K562 (cell line): ENCODE measurements around the gene PLXNB2. TPM values are rescaled to one million over a fixed set of nuclear protein-coding genes. Genes with fewer than 3 reads are reported as not detected.
A peak's percentile ranks its signal among the peaks of the same experiment; 100 is the strongest.

ENCODE experiments used
- FOXP1 ChIP-seq: sonication (generic); formaldehyde crosslinking; IDR thresholded peaks from 2 replicates; pipeline ENCODE4 v1.8.0; 2022; ENCODE audit warnings: mild to moderate bottlenecking, missing genetic modification reagents
- HDAC2 ChIP-seq: fragments of 450-650 bp; IDR thresholded peaks from 2 replicates; pipeline ENCODE4 v1.6.1; 2016; ENCODE audit warnings: mild to moderate bottlenecking
- HEY1 ChIP-seq: fragments of 250-450 bp; sonication (Bioruptor Pico); IDR thresholded peaks from 2 replicates; pipeline ENCODE4 v1.5.0; 2020; ENCODE audit warnings: mild to moderate bottlenecking, moderate library complexity, borderline replicate concordance
- KDM2B ChIP-seq: fragments of 250-450 bp; sonication (Bioruptor Pico); IDR thresholded peaks from 2 replicates; pipeline ENCODE4 v1.8.0; 2021; ENCODE audit warnings: mild to moderate bottlenecking, moderate library complexity
- SAP30 ChIP-seq: fragments of 200-600 bp; sonication (generic); IDR thresholded peaks from 2 replicates; pipeline ENCODE4 v1.6.1; 2012; ENCODE audit warnings: borderline replicate concordance, low read depth, mild to moderate bottlenecking, moderate library complexity, low read length, control low read depth, inconsistent platforms; ENCODE audit not compliant: insufficient read depth, poor library complexity, severe bottlenecking
- SREBF2 ChIP-seq: sonication (generic); formaldehyde crosslinking; IDR thresholded peaks from 2 replicates; pipeline ENCODE4 v1.4.0; 2020; ENCODE audit warnings: mild to moderate bottlenecking, missing genetic modification reagents
- STAG1 ChIP-seq: sonication (generic); formaldehyde crosslinking; IDR thresholded peaks from 2 replicates; pipeline ENCODE4 v1.5.0; 2020; ENCODE audit warnings: missing genetic modification reagents, borderline replicate concordance
- TEAD1 ChIP-seq, 2 experiments: fragments of 450-650 bp in 1 of 2; sonication (generic) in 1 of 2; formaldehyde crosslinking; IDR thresholded peaks; 2 replicates each; pipeline versions ENCODE4 v1.4.0 to v1.8.0; 2020 to 2022; ENCODE audit warnings: mild to moderate bottlenecking in 2 of 2, missing genetic modification reagents in 1 of 2
- THRA ChIP-seq: fragments of 450-650 bp; IDR thresholded peaks from 2 replicates; pipeline ENCODE4 v1.6.1; 2017; ENCODE audit warnings: mild to moderate bottlenecking, moderate library complexity
- ZFX ChIP-seq: sonication (generic); formaldehyde crosslinking; IDR thresholded peaks from 2 replicates; pipeline ENCODE4 v1.8.0; 2022; ENCODE audit warnings: mild to moderate bottlenecking, missing genetic modification reagents, moderate library complexity
- ZNF12 ChIP-seq: sonication (generic); formaldehyde crosslinking; IDR thresholded peaks from 2 replicates; pipeline ENCODE4 v1.4.0; 2020; ENCODE audit warnings: mild to moderate bottlenecking, missing genetic modification reagents
- ZNF263 ChIP-seq: sonication (generic); formaldehyde crosslinking; IDR thresholded peaks from 2 replicates; pipeline ENCODE4 v1.8.0; 2022; ENCODE audit warnings: mild to moderate bottlenecking, missing genetic modification reagents, borderline replicate concordance
- ZNF280A ChIP-seq: fragments of 450-650 bp; IDR thresholded peaks from 2 replicates; pipeline ENCODE4 v1.6.1; 2018; ENCODE audit warnings: mild to moderate bottlenecking, low read depth; ENCODE audit not compliant: partially characterized antibody
- ZSCAN29 ChIP-seq: fragments of 450-650 bp; IDR thresholded peaks from 2 replicates; pipeline ENCODE4 v1.6.1; 2017
- polyA plus RNA-seq, 8 experiments: library from polyadenylated mRNA; depleted of rRNA in 4 of 8; stranded (reverse) in 5 of 8; unstranded in 3 of 8; fragments of >200 nt; fragmentation: Nextera tagmentation in 2 of 8; fragmentation: Illumina TruSeq in 1 of 8; extraction: Ambion mirVana in 2 of 8; extraction: Trizol in 1 of 8; gene quantifications; 2 replicates each; pipeline versions ENCODE4 v1.2.1 to v1.2.3, GENCODE V29; 2011 to 2014; ENCODE audit warnings: inconsistent platforms in 1 of 8, missing spikeins in 1 of 8
- total RNA-seq, 7 experiments: library from RNA; depleted of rRNA in 6 of 7; stranded (reverse); fragments of >200 nt in 6 of 7; fragmentation: Illumina TruSeq in 2 of 7; extraction: Trizol in 2 of 7; gene quantifications; 2 replicates each; pipeline versions ENCODE4 v1.2.1 to v1.2.3, GENCODE V29; 2011 to 2021; ENCODE audit warnings: low replicate concordance in 1 of 7
- TF ChIP-seq, protein P1 (sequence below): fragments of 250-450 bp; sonication (Bioruptor Pico); IDR thresholded peaks from 2 replicates; pipeline ENCODE4 v1.5.0; 2020; ENCODE audit warnings: mild to moderate bottlenecking, borderline replicate concordance

Gene PLXNB2
- total and polyA plus RNA-seq, 9 of the 15 experiments (the other 6 are each of a cell fraction or from before 2014, with no cell fraction given): 0.15 to 45.1 (median 13.6) TPM

DNA sequence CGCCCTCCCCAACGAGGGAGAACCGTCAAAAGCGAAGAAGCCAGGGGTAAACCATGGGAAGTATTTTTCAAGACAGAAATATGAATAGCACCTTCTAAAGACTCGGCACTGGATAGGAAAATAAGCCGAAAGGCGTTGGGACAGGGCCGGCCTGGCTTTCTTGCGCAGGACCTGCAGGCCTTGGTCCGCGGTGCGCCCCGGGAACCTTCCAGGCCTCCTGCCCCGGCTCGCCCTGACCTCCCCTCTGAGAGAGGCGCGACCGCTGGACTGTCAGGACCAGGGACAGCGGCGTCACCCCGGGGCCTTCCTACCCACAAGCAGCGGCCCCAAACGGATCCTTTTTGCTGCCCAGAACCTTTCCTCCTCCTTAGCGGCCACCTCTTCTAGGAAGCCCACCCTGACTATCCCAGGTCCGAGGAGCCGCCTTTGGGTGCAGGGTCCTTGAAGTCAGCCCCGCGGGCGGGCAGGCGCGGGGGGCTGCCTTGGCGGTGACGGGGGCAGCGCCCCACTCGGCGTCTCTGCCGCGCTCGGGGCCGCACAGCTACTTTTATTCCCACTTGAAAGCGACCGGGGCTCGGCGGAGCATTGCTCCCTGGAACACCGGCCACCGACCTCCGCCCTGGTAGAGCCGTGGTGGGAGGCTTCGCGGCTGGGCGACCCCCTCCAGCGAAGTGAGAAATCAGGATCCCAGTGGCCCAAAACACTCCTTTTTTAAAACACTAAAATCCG lies 36.6 kb downstream of the PLXNB2 start (continued):
- TF ChIP-seq FOXP1 (CRISPR knock-in tag) (0 out of 2 replicates have a peak, but pooled peaks have one; percentile 53), HDAC2 (0 out of 2 replicates have a peak, but pooled peaks have one; percentile 24), SREBF2 (CRISPR knock-in tag) (no peak), ZSCAN29 (no peak), ZNF280A (no peak), KDM2B (CRISPR knock-in tag) (no peak), ZNF12 (CRISPR knock-in tag) (peak; percentile 76; the same call in 1 of the 2 replicates), ZNF263 (CRISPR knock-in tag) (peak; percentile 70; the same call in 1 of the 2 replicates), HEY1 (no peak), STAG1 (CRISPR knock-in tag) (no peak), ZFX (CRISPR knock-in tag) (peak; percentile 63), THRA (no peak), SAP30 (peak; percentile 84), TEAD1 (CRISPR knock-in tag; IDR thresholded peaks at IDR 0.05) (0 out of 4 replicates have a peak, but pooled peaks of 1 of the 2 experiments have one; percentile 28)
- TF ChIP-seq, protein P1, sequence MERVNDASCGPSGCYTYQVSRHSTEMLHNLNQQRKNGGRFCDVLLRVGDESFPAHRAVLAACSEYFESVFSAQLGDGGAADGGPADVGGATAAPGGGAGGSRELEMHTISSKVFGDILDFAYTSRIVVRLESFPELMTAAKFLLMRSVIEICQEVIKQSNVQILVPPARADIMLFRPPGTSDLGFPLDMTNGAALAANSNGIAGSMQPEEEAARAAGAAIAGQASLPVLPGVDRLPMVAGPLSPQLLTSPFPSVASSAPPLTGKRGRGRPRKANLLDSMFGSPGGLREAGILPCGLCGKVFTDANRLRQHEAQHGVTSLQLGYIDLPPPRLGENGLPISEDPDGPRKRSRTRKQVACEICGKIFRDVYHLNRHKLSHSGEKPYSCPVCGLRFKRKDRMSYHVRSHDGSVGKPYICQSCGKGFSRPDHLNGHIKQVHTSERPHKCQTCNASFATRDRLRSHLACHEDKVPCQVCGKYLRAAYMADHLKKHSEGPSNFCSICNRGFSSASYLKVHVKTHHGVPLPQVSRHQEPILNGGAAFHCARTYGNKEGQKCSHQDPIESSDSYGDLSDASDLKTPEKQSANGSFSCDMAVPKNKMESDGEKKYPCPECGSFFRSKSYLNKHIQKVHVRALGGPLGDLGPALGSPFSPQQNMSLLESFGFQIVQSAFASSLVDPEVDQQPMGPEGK: 0 out of 2 replicates have a peak, but pooled peaks have one; percentile 39
